ENCODE data around the gene MKX. TPM values are rescaled to one million over a fixed set of nuclear protein-coding genes. Genes with fewer than 3 reads are reported as not detected.

MKX gene
- total RNA-seq: 1.3 and 1.7 TPM in 2 replicates

GRCh38 chr10:27745732-27746396 is at the start of gene MKX:
MKX (minus strand) TSS chr10:27745819; CDS start chr10:27743415, 2,404 bp downstream.

Other genes with a start within 250 kb of the MKX start
- gene RAB18, start 241.5 kb downstream of the MKX start, total RNA-seq: 89.8 and 94.0 TPM in 2 replicates

Measured in nasal cavity respiratory epithelium epithelial cell of viscerocranial mucosa (primary cell).